ENCODE results near the gene LASP1. TPM values are rescaled to one million over a fixed set of nuclear protein-coding genes. Genes with fewer than 3 reads are reported as not detected.

The LASP1 gene
- total and polyA plus RNA-seq, 4 donors: 65.5 to 140 (median 82.0) TPM

DNA sequence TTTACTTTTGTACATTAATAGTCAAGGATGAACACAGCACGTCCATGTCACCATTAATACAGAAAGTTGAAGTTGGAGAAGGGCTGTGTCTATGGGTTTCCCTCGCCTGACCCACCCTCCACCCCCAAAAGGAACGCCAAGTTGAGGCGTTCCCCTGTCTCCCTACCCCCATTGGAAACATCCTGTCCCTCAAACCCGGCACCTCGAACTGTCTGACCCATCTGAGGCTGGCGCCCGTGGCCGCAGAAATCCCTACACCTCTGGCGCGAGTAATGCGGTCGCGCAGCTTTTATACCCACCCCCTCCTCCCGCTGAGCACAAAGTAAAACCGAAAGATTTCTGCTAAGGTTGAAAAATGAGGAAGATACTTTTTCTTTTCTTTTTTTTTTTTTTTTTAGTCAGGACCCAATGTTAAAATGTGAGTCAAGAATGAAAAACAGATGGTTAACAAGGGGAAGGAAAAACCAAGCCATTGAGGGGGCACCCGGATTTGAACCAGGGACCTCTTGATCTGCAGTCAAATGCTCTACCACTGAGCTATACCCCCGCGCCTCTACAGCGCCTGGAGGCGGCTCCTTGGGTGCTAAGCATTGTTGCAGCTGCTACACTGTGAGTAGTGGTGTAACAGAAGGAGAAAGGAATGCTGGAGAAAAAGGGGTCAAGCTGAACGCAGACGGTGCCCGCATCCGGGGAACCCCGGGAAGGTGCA, 887 bp upstream of the LASP1 start:
- H3K4me3 ChIP-seq: peak overlapping the region; percentile 61
- H3K27ac ChIP-seq (ENCODE audit: low read depth in 1 of 2, low read length in 1 of 2): peak overlapping the region; percentile 97
- DNase-seq: peak; percentile 96 to 97 (median 97)
- H3K9me3 ChIP-seq (ENCODE audit: control insufficient read depth in 4 of 4, insufficient read depth in 3 of 4, low read length in 3 of 4): no peaks in the 10 kb centered on the region
- peak; percentile 39 for ATAC-seq (ENCODE audit: insufficient read depth, low FRiP score)
- peaks cover 0 to 1% (median 0%) of the 10 kb centered on the region in 4 donors for H3K36me3 ChIP-seq (ENCODE audit: control insufficient read depth in 4 of 4, insufficient read depth in 4 of 4, low read length in 4 of 4)
- WGBS, 2 donors: 0% methylated on average over 26 of the region's 26 CpGs
- TF ChIP-seq, protein P1, sequence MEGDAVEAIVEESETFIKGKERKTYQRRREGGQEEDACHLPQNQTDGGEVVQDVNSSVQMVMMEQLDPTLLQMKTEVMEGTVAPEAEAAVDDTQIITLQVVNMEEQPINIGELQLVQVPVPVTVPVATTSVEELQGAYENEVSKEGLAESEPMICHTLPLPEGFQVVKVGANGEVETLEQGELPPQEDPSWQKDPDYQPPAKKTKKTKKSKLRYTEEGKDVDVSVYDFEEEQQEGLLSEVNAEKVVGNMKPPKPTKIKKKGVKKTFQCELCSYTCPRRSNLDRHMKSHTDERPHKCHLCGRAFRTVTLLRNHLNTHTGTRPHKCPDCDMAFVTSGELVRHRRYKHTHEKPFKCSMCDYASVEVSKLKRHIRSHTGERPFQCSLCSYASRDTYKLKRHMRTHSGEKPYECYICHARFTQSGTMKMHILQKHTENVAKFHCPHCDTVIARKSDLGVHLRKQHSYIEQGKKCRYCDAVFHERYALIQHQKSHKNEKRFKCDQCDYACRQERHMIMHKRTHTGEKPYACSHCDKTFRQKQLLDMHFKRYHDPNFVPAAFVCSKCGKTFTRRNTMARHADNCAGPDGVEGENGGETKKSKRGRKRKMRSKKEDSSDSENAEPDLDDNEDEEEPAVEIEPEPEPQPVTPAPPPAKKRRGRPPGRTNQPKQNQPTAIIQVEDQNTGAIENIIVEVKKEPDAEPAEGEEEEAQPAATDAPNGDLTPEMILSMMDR (IDR thresholded peaks at IDR 0.05; ENCODE audit: control extremely low read depth, extremely low read depth): no peak
- H3K4me1 ChIP-seq (ENCODE audit: control insufficient read depth in 5 of 5, insufficient read depth in 5 of 5, low read length in 5 of 5): peaks cover 9 to 42% (median 21%) of the 10 kb centered on the region in 5 donors
- H3K9ac ChIP-seq (ENCODE audit: insufficient read depth in 1 of 2, low read length in 2 of 2): peak overlapping the region; percentile 59 to 86
- H3K27me3 ChIP-seq (ENCODE audit: control insufficient read depth in 3 of 3, insufficient read depth in 3 of 3, low read length in 2 of 3): no peaks in the 10 kb centered on the region

DNA sequence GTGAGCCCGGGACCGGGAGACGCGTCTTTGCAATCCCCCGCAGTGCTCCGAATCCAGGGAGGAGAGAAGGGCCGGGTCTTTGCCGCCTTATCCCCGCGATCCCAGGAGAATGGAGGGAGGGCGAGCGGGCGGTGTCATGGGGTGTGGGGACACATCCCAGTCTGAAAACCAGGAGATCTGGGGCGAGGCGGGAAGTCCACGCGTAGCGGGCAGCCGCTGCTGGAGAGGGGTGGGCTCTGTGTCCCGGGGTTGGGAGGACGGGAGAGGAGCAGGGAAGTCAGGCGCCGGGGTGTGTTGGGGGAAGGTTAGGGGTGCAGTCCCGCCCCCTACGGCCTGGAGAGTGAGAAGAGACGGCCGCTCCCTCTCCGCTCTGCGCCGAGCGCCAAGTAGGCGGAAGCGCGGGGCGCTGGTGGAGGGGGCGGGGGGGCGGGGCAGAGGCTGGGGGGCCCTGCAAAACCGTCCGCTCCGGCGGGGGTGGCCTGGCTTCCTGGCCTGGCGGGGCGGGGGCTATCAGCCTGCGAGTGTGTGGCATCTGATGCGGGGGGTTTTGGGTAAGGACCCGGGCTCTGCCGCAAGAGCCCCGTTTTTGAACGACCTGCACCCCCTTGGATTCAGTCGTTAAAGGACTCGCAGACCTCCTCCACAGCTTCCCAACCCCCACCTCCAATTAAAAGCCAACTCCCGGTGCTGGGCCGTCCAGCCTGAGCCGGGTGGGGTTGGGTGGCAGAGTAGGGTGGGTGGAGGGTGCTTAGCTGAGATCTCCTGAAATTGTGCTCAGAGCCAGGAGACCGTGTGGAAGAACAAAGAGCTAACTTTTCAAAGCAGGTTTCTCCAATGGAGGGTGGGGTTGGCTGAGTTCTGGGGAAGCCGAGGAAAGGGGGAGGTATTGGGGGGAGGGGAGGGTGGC, 654 bp downstream of the LASP1 start:
- H3K9ac ChIP-seq (ENCODE audit: insufficient read depth in 1 of 2, low read length in 2 of 2): peak overlapping the region; percentile 57 to 90
- H3K4me1 ChIP-seq (ENCODE audit: control insufficient read depth in 5 of 5, insufficient read depth in 5 of 5, low read length in 5 of 5): peaks cover 17 to 58% (median 34%) of the 10 kb centered on the region in 5 donors
- H3K4me3 ChIP-seq: peak overlapping the region; percentile 93
- H3K9me3 ChIP-seq (ENCODE audit: control insufficient read depth in 4 of 4, insufficient read depth in 3 of 4, low read length in 3 of 4): no peaks in the 10 kb centered on the region
- ATAC-seq (ENCODE audit: insufficient read depth, low FRiP score): peak; percentile 63
- 0 to 1% methylated on average over 36 to 52 of the region's 56 CpGs for WGBS, 2 donors
- TF ChIP-seq, protein P1 (IDR thresholded peaks at IDR 0.05; ENCODE audit: control extremely low read depth, extremely low read depth): no peak
- no peaks in the 10 kb centered on the region for H3K27me3 ChIP-seq (ENCODE audit: control insufficient read depth in 3 of 3, insufficient read depth in 3 of 3, low read length in 2 of 3)
- H3K27ac ChIP-seq (ENCODE audit: low read depth in 1 of 2, low read length in 1 of 2): peak overlapping the region; percentile 97
- H3K36me3 ChIP-seq (ENCODE audit: control insufficient read depth in 4 of 4, insufficient read depth in 4 of 4, low read length in 4 of 4): peaks cover 0 to 1% (median 0%) of the 10 kb centered on the region in 4 donors
- peak; percentile 82 to 89 (median 83) for DNase-seq

DNA sequence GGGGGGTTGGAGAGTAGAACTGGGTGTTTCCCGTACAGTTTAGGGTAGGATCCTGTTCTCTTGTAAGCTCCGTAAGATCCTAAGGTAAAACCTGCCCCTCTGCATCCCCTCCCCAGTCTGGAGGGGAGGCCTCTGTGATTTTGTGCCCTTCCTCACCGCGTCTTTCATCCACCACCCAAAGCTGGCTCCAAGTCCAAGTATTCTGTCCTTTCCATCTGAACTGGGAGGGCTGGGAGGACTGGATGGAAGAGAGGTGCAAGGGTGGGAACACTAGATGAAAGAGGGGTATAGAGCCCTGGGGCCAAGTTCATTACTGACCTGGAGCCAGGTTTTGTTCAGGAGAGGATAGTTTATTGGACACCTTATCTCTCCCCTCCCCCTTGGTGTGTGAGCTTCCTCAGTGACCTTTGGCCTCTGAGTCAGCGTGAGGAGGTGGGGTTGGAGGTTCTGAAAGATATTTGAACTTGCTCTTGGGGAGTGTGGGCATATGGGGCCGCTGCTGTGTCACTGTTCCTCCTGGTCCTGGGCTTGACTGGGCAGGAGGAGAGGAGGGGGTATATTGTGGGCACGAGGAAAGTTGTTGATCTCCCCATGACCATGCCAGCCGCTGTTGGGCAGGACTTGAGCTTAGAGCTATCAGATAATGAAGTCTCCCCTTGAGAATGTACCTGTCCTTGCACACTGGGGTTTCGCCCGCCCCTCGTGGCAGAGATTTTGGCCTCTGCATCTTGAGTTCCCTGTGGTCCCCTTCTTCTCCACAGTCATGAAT, 1.6 kb downstream of the LASP1 start:
- ATAC-seq (ENCODE audit: insufficient read depth, low FRiP score): peak; percentile 12
- peak overlapping the region; percentile 57 to 90 for H3K9ac ChIP-seq (ENCODE audit: insufficient read depth in 1 of 2, low read length in 2 of 2)
- H3K27ac ChIP-seq (ENCODE audit: low read depth in 1 of 2, low read length in 1 of 2): peak overlapping the region; percentile 55 to 74
- peaks cover 0 to 3% (median 0%) of the 10 kb centered on the region in 4 donors for H3K36me3 ChIP-seq (ENCODE audit: control insufficient read depth in 4 of 4, insufficient read depth in 4 of 4, low read length in 4 of 4)
- no peaks in the 10 kb centered on the region for H3K9me3 ChIP-seq (ENCODE audit: control insufficient read depth in 4 of 4, insufficient read depth in 3 of 4, low read length in 3 of 4)
- 18 to 25% methylated on average over 11 of the region's 11 CpGs for WGBS, 2 donors
- TF ChIP-seq, protein P1 (IDR thresholded peaks at IDR 0.05; ENCODE audit: control extremely low read depth, extremely low read depth): no peak
- peak; percentile 31 to 60 (median 47) for DNase-seq
- H3K4me1 ChIP-seq (ENCODE audit: control insufficient read depth in 5 of 5, insufficient read depth in 5 of 5, low read length in 5 of 5): peaks cover 17 to 62% (median 34%) of the 10 kb centered on the region in 5 donors
- H3K27me3 ChIP-seq (ENCODE audit: control insufficient read depth in 3 of 3, insufficient read depth in 3 of 3, low read length in 2 of 3): no peaks in the 10 kb centered on the region
- H3K4me3 ChIP-seq: peak overlapping the region; percentile 93

Measured in lung (tissue), 12 donors.